GM23338 (cell line): ENCODE data around the gene EXOC6B. TPM values are rescaled to one million over a fixed set of nuclear protein-coding genes. Genes with fewer than 3 reads are reported as not detected.

Experiments used
- ATAC-seq: fragments of 200-7000 bp; cut with Tn5 transposase; 3 replicates; pipeline ENCODE4 v1.9.1; 2020
- DNase-seq: peaks from one replicate; pipeline ENCODE4 v3.0.0-alpha.2; 2015; ENCODE audit warnings: low spot score
- H2AFZ ChIP-seq: fragments of 200-600 bp; sonication (generic); 2 replicates; pipeline ENCODE4 v1.8.0; 2016; ENCODE audit warnings: antibody characterized with exemption, mild to moderate bottlenecking, moderate library complexity
- H3F3A ChIP-seq: fragments of 200-600 bp; sonication (generic); replicated peaks from 2 replicates; pipeline ENCODE4 v1.8.0; 2017; ENCODE audit warnings: antibody characterized with exemption, mixed run types, low read depth
- H3K27ac ChIP-seq: fragments of 200-600 bp; sonication (generic); 2 replicates; pipeline ENCODE4 v1.6.1; 2016; ENCODE audit warnings: low read depth
- H3K27me3 ChIP-seq: fragments of 200-600 bp; sonication (generic); 2 replicates; pipeline ENCODE4 v1.8.0; 2016; ENCODE audit warnings: mild to moderate bottlenecking, mixed run types, moderate library complexity; ENCODE audit not compliant: insufficient read depth
- H3K36me3 ChIP-seq: fragments of 200-600 bp; sonication (generic); 2 replicates; pipeline ENCODE4 v1.8.0; 2016; ENCODE audit warnings: mild to moderate bottlenecking; ENCODE audit not compliant: insufficient read depth
- H3K4me1 ChIP-seq: fragments of 200-600 bp; sonication (generic); 2 replicates; pipeline ENCODE4 v1.8.0; 2016; ENCODE audit warnings: mild to moderate bottlenecking, moderate library complexity; ENCODE audit not compliant: insufficient read depth
- H3K4me2 ChIP-seq: fragments of 200-600 bp; sonication (generic); 2 replicates; pipeline ENCODE4 v1.7.1; 2017; ENCODE audit warnings: mixed run types
- H3K4me3 ChIP-seq: fragments of 200-600 bp; sonication (generic); 2 replicates; pipeline ENCODE4 v1.6.1; 2016; ENCODE audit warnings: mixed run types
- H3K79me2 ChIP-seq: fragments of 200-600 bp; sonication (generic); replicated peaks from 2 replicates; pipeline ENCODE4 v1.8.0; 2017; ENCODE audit warnings: mild to moderate bottlenecking; ENCODE audit not compliant: insufficient read depth
- H3K9me2 ChIP-seq: fragments of 200-600 bp; sonication (generic); 2 replicates; pipeline ENCODE4 v1.8.0; 2017; ENCODE audit not compliant: insufficient read depth
- H4K20me1 ChIP-seq: fragments of 200-600 bp; sonication (generic); replicated peaks from 2 replicates; pipeline ENCODE4 v1.8.0; 2017; ENCODE audit warnings: mild to moderate bottlenecking; ENCODE audit not compliant: insufficient read depth
- H3K27ac Mint-ChIP-seq: 2 replicates; pipeline ENCODE4 v1.8.0; 2020; ENCODE audit warnings: inconsistent platforms, mild to moderate bottlenecking, moderate library complexity, mixed read lengths
- H3K27me3 Mint-ChIP-seq: 3 replicates; pipeline ENCODE4 v1.8.0; 2022; ENCODE audit warnings: low read depth, mild to moderate bottlenecking, moderate library complexity, mixed read lengths, inconsistent platforms; ENCODE audit not compliant: insufficient read depth, poor library complexity
- H3K36me3 Mint-ChIP-seq: 3 replicates; pipeline ENCODE4 v1.8.0; 2021; ENCODE audit warnings: low read depth, mild to moderate bottlenecking, inconsistent platforms, moderate library complexity, mixed read lengths
- H3K4me1 Mint-ChIP-seq: 3 replicates; pipeline ENCODE4 v1.8.0; 2020; ENCODE audit warnings: mild to moderate bottlenecking, inconsistent platforms, mixed read lengths
- H3K4me3 Mint-ChIP-seq: 3 replicates; pipeline ENCODE4 v1.8.0; 2021; ENCODE audit warnings: moderate library complexity, mild to moderate bottlenecking, inconsistent platforms, mixed read lengths
- H3K9me3 Mint-ChIP-seq: 3 replicates; pipeline ENCODE4 v1.8.0; 2020; ENCODE audit warnings: moderate library complexity, mild to moderate bottlenecking, inconsistent platforms, mixed read lengths
- CTCF ChIP-seq, 2 experiments: fragments of 200-600 bp in 1 of 2; sonication (generic) in 1 of 2; conservative IDR thresholded peaks; 2 replicates each; pipeline versions ENCODE4 v1.5.1 to v1.6.1; 2016 to 2017; ENCODE audit warnings: antibody characterized with exemption in 2 of 2, low read depth in 2 of 2, mild to moderate bottlenecking in 2 of 2, moderate library complexity in 1 of 2
- EZH2 ChIP-seq: fragments of 200-600 bp; sonication (generic); IDR thresholded peaks from one replicate; pipeline ENCODE4 v1.8.0; 2017; ENCODE audit warnings: antibody characterized with exemption, mild to moderate bottlenecking, low read depth; ENCODE audit not compliant: unreplicated experiment
- EZH2phosphoT487 ChIP-seq: fragments of 200-600 bp; sonication (generic); IDR thresholded peaks from one replicate; pipeline ENCODE4 v1.8.1; 2018; ENCODE audit warnings: antibody characterized with exemption; ENCODE audit not compliant: unreplicated experiment
- POLR2AphosphoS5 ChIP-seq: IDR thresholded peaks from 2 replicates; pipeline ENCODE4 v1.6.1; 2016; ENCODE audit warnings: antibody characterized with exemption, low read depth
- REST ChIP-seq: IDR thresholded peaks from one replicate; pipeline ENCODE4 v1.6.1; 2018; ENCODE audit warnings: antibody characterized with exemption; ENCODE audit not compliant: unreplicated experiment
- STAT1 ChIP-seq: IDR thresholded peaks from one replicate; pipeline ENCODE4 v1.6.1; 2016; ENCODE audit warnings: antibody characterized with exemption; ENCODE audit not compliant: unreplicated experiment
- ZNF114 ChIP-seq: fragments of 250-450 bp; sonication (Bioruptor Pico); IDR thresholded peaks from 2 replicates; pipeline ENCODE4 v1.5.0; 2020; ENCODE audit warnings: mild to moderate bottlenecking, moderate library complexity
- polyA plus RNA-seq: library from polyadenylated mRNA; unstranded; fragments of >200 nt; fragmentation: Nextera tagmentation; extraction: Ambion mirVana; gene quantifications from 2 replicates; pipeline ENCODE4 v1.2.1, GENCODE V29; 2016
- total RNA-seq: library from RNA; depleted of rRNA; stranded (reverse); fragments of >200 nt; shearing (Covaris generic); gene quantifications from 2 replicates; pipeline ENCODE4 v1.2.3, GENCODE V29; 2014
- TF ChIP-seq, protein P1 (sequence below): IDR thresholded peaks from 2 replicates; pipeline ENCODE4 v1.6.1; 2016; ENCODE audit warnings: antibody characterized with exemption
- TF ChIP-seq, protein P2 (sequence below): fragments of 250-450 bp; sonication (Bioruptor Pico); IDR thresholded peaks from 2 replicates; pipeline ENCODE4 v1.5.0; 2020; ENCODE audit warnings: mild to moderate bottlenecking, moderate library complexity

Gene EXOC6B
- total and polyA plus RNA-seq, 2 experiments from 2014 or later = 7.2 to 45.9 TPM

DNA sequence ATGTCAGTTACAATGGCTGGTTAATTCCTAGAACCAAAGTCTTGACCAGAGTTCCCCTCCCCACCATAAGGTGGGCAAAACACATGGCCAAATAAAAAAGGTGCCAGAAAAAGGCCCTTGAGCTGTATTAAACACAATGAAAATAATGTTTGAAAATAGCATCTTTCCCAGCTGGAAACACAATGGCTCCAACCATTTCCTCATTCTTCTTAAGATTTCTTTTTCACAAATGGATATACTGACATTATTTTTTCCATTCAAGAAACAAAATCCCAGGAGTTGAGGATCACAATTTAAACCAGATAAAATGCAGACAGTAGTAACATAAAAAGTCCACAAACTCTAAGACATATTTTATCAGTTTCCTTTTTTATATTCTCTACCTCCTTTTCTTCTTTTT lies 143.8 kb downstream of the EXOC6B start (continued):
- TF ChIP-seq REST = no peak

GRCh38 chr2:72681016-72681995 lies 144.5 kb downstream of the EXOC6B start:
- H4K20me1 ChIP-seq = no peaks in the 10 kb centered on the region
- no peak overlapping the region for H3K27ac ChIP-seq
- ATAC-seq (no peak), DNase-seq (no peak)
- Mint-ChIP-seq H3K4me1 (peaks cover 6% of the 10 kb centered on the region; the same call in 2 of the 3 replicates), H3K36me3 (no peaks in the 10 kb centered on the region), H3K27ac (no peak overlapping the region), H3K27me3 (peaks cover 4% of the 10 kb centered on the region), H3K9me3 (no peaks in the 10 kb centered on the region; the same call in 2 of the 3 replicates), H3K4me3 (no peak overlapping the region)
- no peak overlapping the region for H3K4me2 ChIP-seq
- H3K9me2 ChIP-seq = no peaks in the 10 kb centered on the region
- peaks cover 8% of the 10 kb centered on the region; the same call in 1 of the 2 replicates for H3K4me1 ChIP-seq
- no peaks in the 10 kb centered on the region for H3K27me3 ChIP-seq
- no peaks in the 10 kb centered on the region for H3K79me2 ChIP-seq
- no peaks in the 10 kb centered on the region for H3K36me3 ChIP-seq
- no peaks in the 10 kb centered on the region for H3F3A ChIP-seq
- no peak overlapping the region for H3K4me3 ChIP-seq
- H2AFZ ChIP-seq = no peak overlapping the region
- TF ChIP-seq EZH2 (no peak), ZNF114 (CRISPR knock-in tag) (no peak), STAT1 (no peak), EZH2phosphoT487 (no peak), CTCF (conservative IDR thresholded peaks at IDR 0.05; ENCODE audit: low read depth in 2 of 2) (no peak), POLR2AphosphoS5 (no peak)
- TF ChIP-seq, protein P1, sequence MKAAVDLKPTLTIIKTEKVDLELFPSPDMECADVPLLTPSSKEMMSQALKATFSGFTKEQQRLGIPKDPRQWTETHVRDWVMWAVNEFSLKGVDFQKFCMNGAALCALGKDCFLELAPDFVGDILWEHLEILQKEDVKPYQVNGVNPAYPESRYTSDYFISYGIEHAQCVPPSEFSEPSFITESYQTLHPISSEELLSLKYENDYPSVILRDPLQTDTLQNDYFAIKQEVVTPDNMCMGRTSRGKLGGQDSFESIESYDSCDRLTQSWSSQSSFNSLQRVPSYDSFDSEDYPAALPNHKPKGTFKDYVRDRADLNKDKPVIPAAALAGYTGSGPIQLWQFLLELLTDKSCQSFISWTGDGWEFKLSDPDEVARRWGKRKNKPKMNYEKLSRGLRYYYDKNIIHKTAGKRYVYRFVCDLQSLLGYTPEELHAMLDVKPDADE = no peak
- TF ChIP-seq, protein P2, sequence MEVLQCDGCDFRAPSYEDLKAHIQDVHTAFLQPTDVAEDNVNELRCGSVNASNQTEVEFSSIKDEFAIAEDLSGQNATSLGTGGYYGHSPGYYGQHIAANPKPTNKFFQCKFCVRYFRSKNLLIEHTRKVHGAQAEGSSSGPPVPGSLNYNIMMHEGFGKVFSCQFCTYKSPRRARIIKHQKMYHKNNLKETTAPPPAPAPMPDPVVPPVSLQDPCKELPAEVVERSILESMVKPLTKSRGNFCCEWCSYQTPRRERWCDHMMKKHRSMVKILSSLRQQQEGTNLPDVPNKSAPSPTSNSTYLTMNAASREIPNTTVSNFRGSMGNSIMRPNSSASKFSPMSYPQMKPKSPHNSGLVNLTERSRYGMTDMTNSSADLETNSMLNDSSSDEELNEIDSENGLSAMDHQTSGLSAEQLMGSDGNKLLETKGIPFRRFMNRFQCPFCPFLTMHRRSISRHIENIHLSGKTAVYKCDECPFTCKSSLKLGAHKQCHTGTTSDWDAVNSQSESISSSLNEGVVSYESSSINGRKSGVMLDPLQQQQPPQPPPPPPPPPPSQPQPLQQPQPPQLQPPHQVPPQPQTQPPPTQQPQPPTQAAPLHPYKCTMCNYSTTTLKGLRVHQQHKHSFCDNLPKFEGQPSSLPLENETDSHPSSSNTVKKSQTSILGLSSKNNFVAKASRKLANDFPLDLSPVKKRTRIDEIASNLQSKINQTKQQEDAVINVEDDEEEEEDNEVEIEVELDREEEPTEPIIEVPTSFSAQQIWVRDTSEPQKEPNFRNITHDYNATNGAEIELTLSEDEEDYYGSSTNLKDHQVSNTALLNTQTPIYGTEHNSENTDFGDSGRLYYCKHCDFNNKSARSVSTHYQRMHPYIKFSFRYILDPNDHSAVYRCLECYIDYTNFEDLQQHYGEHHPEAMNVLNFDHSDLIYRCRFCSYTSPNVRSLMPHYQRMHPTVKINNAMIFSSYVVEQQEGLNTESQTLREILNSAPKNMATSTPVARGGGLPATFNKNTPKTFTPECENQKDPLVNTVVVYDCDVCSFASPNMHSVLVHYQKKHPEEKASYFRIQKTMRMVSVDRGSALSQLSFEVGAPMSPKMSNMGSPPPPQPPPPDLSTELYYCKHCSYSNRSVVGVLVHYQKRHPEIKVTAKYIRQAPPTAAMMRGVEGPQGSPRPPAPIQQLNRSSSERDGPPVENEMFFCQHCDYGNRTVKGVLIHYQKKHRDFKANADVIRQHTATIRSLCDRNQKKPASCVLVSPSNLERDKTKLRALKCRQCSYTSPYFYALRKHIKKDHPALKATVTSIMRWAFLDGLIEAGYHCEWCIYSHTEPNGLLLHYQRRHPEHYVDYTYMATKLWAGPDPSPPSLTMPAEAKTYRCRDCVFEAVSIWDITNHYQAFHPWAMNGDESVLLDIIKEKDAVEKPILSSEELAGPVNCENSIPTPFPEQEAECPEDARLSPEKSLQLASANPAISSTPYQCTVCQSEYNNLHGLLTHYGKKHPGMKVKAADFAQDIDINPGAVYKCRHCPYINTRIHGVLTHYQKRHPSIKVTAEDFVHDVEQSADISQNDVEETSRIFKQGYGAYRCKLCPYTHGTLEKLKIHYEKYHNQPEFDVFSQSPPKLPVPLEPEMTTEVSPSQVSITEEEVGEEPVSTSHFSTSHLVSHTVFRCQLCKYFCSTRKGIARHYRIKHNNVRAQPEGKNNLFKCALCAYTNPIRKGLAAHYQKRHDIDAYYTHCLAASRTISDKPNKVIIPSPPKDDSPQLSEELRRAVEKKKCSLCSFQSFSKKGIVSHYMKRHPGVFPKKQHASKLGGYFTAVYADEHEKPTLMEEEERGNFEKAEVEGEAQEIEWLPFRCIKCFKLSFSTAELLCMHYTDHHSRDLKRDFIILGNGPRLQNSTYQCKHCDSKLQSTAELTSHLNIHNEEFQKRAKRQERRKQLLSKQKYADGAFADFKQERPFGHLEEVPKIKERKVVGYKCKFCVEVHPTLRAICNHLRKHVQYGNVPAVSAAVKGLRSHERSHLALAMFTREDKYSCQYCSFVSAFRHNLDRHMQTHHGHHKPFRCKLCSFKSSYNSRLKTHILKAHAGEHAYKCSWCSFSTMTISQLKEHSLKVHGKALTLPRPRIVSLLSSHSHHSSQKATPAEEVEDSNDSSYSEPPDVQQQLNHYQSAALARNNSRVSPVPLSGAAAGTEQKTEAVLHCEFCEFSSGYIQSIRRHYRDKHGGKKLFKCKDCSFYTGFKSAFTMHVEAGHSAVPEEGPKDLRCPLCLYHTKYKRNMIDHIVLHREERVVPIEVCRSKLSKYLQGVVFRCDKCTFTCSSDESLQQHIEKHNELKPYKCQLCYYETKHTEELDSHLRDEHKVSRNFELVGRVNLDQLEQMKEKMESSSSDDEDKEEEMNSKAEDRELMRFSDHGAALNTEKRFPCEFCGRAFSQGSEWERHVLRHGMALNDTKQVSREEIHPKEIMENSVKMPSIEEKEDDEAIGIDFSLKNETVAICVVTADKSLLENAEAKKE (CRISPR knock-in tag) = no peak
